Measurements from ENCODE around the gene GALM.
"Not testable (repeated sequence)": the region's sequence is repeated elsewhere in the genome, so short reads cannot be mapped to it uniquely, and the experiment has no call there.

The GALM gene

GRCh38 chr2:38671303-38671702, 5.4 kb downstream of the GALM start:
- H3K4me1 ChIP-seq, result no peaks in the 10 kb centered on the region
- no peak overlapping the region for H3K4me3 ChIP-seq (ENCODE audit: low read depth, low read length)
- no peaks in the 10 kb centered on the region for H3K36me3 ChIP-seq
- TF ChIP-seq, protein P1, sequence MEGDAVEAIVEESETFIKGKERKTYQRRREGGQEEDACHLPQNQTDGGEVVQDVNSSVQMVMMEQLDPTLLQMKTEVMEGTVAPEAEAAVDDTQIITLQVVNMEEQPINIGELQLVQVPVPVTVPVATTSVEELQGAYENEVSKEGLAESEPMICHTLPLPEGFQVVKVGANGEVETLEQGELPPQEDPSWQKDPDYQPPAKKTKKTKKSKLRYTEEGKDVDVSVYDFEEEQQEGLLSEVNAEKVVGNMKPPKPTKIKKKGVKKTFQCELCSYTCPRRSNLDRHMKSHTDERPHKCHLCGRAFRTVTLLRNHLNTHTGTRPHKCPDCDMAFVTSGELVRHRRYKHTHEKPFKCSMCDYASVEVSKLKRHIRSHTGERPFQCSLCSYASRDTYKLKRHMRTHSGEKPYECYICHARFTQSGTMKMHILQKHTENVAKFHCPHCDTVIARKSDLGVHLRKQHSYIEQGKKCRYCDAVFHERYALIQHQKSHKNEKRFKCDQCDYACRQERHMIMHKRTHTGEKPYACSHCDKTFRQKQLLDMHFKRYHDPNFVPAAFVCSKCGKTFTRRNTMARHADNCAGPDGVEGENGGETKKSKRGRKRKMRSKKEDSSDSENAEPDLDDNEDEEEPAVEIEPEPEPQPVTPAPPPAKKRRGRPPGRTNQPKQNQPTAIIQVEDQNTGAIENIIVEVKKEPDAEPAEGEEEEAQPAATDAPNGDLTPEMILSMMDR (IDR thresholded peaks at IDR 0.05; ENCODE audit: low read depth, low read length), result no peak
- DNase-seq, result no peak
- no peaks in the 10 kb centered on the region for H3K27me3 ChIP-seq
- no peaks in the 10 kb centered on the region for H3K9me3 ChIP-seq

GRCh38 chr2:38671946-38672345, 6.0 kb downstream of the GALM start:
- no peaks in the 10 kb centered on the region for H3K9me3 ChIP-seq
- no peaks in the 10 kb centered on the region for H3K27me3 ChIP-seq
- TF ChIP-seq, protein P1 (IDR thresholded peaks at IDR 0.05; ENCODE audit: low read depth, low read length), result no peak
- no peaks in the 10 kb centered on the region for H3K4me1 ChIP-seq
- H3K36me3 ChIP-seq, result no peaks in the 10 kb centered on the region
- no peak overlapping the region for H3K4me3 ChIP-seq (ENCODE audit: low read depth, low read length)
- no peak for DNase-seq

GRCh38 chr2:38672445-38673391, 6.8 kb downstream of the GALM start:
- Histone ChIP-seq H3K4me3 (ENCODE audit: low read depth, low read length) (no peak overlapping the region), H3K4me1 (no peaks in the 10 kb centered on the region)
- no peak for DNase-seq

GRCh38 chr2:38676681-38677080, 10.8 kb downstream of the GALM start:
- Histone ChIP-seq H3K4me3 (ENCODE audit: low read depth, low read length) (no peak overlapping the region), H3K36me3 (no peaks in the 10 kb centered on the region), H3K4me1 (no peaks in the 10 kb centered on the region), H3K9me3 (no peaks in the 10 kb centered on the region), H3K27me3 (no peaks in the 10 kb centered on the region)
- no peak for DNase-seq
- TF ChIP-seq, protein P1 (IDR thresholded peaks at IDR 0.05; ENCODE audit: low read depth, low read length), result no peak

More at GRCh38 chr2:38672445-38673391, 6.8 kb downstream of the GALM start:
- TF ChIP-seq, protein P1 (IDR thresholded peaks at IDR 0.05; ENCODE audit: low read depth, low read length), result no peak
- H3K27me3 ChIP-seq, result no peaks in the 10 kb centered on the region
- no peaks in the 10 kb centered on the region for H3K9me3 ChIP-seq
- H3K36me3 ChIP-seq, result no peaks in the 10 kb centered on the region

- not testable (repeated sequence) for H3K4me3 ChIP-seq (ENCODE audit: low read depth, low read length); H3K9me3 ChIP-seq; H3K27me3 ChIP-seq; H3K36me3 ChIP-seq; H3K4me1 ChIP-seq; DNase-seq
Observed at GRCh38 chr2:38680868-38681267, 15.0 kb downstream of the GALM start.

GRCh38 chr2:38682008-38682575, 16.2 kb downstream of the GALM start:
- H3K27me3 ChIP-seq, result no peaks in the 10 kb centered on the region
- no peak for DNase-seq
- no peaks in the 10 kb centered on the region for H3K36me3 ChIP-seq
- TF ChIP-seq, protein P1 (IDR thresholded peaks at IDR 0.05; ENCODE audit: low read depth, low read length), result no peak
- H3K9me3 ChIP-seq, result no peaks in the 10 kb centered on the region
- no peak overlapping the region for H3K4me3 ChIP-seq (ENCODE audit: low read depth, low read length)
- no peaks in the 10 kb centered on the region for H3K4me1 ChIP-seq

DNA sequence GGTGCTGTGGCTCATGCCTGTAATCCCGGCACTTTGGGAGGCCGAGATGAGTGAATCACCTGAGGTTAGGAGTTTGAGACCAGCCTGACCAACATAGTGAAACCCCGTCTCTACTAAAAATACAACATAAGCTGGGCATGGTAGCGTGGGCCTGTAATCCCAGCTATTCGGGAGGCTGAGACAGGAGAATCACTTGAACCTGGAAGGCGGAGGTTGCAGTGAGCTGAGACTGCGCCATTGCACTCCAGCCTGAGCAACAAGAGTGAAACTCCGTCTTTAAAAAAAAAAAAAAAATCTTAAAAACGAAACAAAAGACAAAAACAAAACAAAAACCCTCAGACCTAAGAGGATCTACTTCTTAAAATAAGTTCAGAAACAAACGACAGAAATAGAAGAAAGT, 16.7 kb downstream of the GALM start:
- not testable (repeated sequence) for H3K4me3 ChIP-seq (ENCODE audit: low read depth, low read length); DNase-seq; H3K4me1 ChIP-seq; H3K27me3 ChIP-seq; H3K36me3 ChIP-seq; H3K9me3 ChIP-seq
